ENCODE results near the gene NUP210L.

- peak; percentile 84 for TF ChIP-seq CTCF (conservative IDR thresholded peaks at IDR 0.05; ENCODE audit: low read length)
- no peak for TF ChIP-seq EZH2phosphoT487 (IDR thresholded peaks at IDR 0.05; ENCODE audit: borderline replicate concordance, low read depth, low read length)
These were observed 31.3 kb upstream of the NUP210L start for GRCh38 chr1:154186177-154186576.
